HFFc6 (cell line): ENCODE measurements around the gene KANSL1. TPM values are rescaled to one million over a fixed set of nuclear protein-coding genes. Genes with fewer than 3 reads are reported as not detected.
A peak's percentile ranks its signal among the peaks of the same experiment; 100 is the strongest.

Experiments used
- DNase-seq: peaks from one replicate; pipeline ENCODE4 v3.0.0-alpha.2; 2018
- H3K27ac Mint-ChIP-seq: 2 replicates; pipeline ENCODE4 v1.8.0; 2020; ENCODE audit warnings: mild to moderate bottlenecking, mixed read lengths
- H3K27me3 Mint-ChIP-seq: 2 replicates; pipeline ENCODE4 v1.8.0; 2021; ENCODE audit warnings: mild to moderate bottlenecking, moderate library complexity, mixed read lengths; ENCODE audit not compliant: insufficient read depth
- H3K36me3 Mint-ChIP-seq: 2 replicates; pipeline ENCODE4 v1.8.0; 2021; ENCODE audit warnings: low read depth, mixed read lengths
- H3K4me1 Mint-ChIP-seq: 2 replicates; pipeline ENCODE4 v1.8.0; 2020; ENCODE audit warnings: low read depth, mixed read lengths
- H3K4me3 Mint-ChIP-seq: 2 replicates; pipeline ENCODE4 v1.8.0; 2020; ENCODE audit warnings: mild to moderate bottlenecking, moderate library complexity, mixed read lengths
- H3K9me3 Mint-ChIP-seq: 2 replicates; pipeline ENCODE4 v1.8.0; 2020; ENCODE audit warnings: mild to moderate bottlenecking, mixed read lengths
- CTCF ChIP-seq: fragments of 200-600 bp; sonication (generic); IDR thresholded peaks from 2 replicates; pipeline ENCODE4 v1.5.0; 2021; ENCODE audit warnings: antibody characterized with exemption, mild to moderate bottlenecking
- total RNA-seq, 6 experiments: library from RNA; stranded (reverse); fragmentation: NEBNext Ultra II Directional; extraction: Animal tissue kit (Norgen Biotek cat#: 25700); gene quantifications; 2 replicates in 1 of 6; 3 replicates in 5 of 6; pipeline ENCODE4 v1.2.3, GENCODE V29; 2021

KANSL1 gene
- total RNA-seq, 6 experiments from 2014 or later = 23.8 to 33.0 (median 27.7) TPM

- Mint-ChIP-seq H3K27ac (no peak overlapping the region), H3K4me1 (peaks cover 15% of the 10 kb centered on the region), H3K36me3 (peaks cover 5% of the 10 kb centered on the region), H3K27me3 (no peaks in the 10 kb centered on the region), H3K4me3 (no peak overlapping the region), H3K9me3 (no peaks in the 10 kb centered on the region)
- TF ChIP-seq CTCF = no peak
- no peak for DNase-seq
These were observed 7.0 kb upstream of the KANSL1 start for GRCh38 chr17:46200197-46200596.

DNA sequence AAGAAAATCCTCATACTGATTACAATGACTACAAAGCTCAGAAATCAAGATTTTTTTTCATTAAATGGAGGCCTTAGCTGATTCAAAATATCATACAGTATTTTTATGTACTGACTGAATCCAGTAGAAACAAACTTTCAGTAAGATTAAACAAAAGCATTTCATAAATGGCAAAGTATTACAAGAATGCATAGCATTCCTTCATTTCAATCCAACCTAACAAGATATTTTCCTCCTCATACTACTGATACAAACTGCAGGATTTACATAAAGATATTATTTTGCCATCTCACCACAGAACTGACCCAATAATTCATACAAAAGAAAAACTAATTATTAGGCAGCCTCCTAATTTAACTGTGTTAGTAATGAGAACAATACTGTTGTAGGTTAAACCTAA is 6.2 kb upstream of the KANSL1 start:
- no peak overlapping the region; the same call in 1 of the 2 replicates for H3K4me3 Mint-ChIP-seq
- H3K4me1 Mint-ChIP-seq = peaks cover 23% of the 10 kb centered on the region
- no peaks in the 10 kb centered on the region for H3K27me3 Mint-ChIP-seq
- no peak for DNase-seq
- peak overlapping the region; percentile 9; the same call in 1 of the 2 replicates for H3K27ac Mint-ChIP-seq
- no peaks in the 10 kb centered on the region; the same call in 1 of the 2 replicates for H3K36me3 Mint-ChIP-seq
- no peak for TF ChIP-seq CTCF
- H3K9me3 Mint-ChIP-seq = no peaks in the 10 kb centered on the region

DNA sequence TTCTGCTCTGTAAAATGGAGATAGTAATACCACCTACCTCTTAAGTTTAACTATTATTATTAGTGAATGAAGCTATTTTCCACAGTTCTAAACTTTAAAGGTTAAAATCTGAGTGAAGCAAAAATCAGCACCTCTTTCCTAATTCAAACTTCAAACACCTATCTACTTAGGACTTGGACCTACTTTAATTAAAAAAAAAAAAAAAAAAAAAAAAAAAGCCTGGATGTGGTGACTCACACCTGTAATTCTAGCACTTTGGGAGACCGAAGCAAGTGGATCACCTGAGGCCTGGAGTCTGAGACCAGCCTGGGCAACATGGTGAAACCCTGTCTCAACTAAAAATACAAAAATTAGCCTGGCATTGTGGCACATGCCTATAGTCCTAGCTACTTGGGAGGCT is 5.0 kb upstream of the KANSL1 start:
- no peaks in the 10 kb centered on the region; the same call in 1 of the 2 replicates for H3K36me3 Mint-ChIP-seq
- H3K27me3 Mint-ChIP-seq = no peaks in the 10 kb centered on the region
- H3K4me1 Mint-ChIP-seq = peaks cover 26% of the 10 kb centered on the region
- no peak overlapping the region for H3K4me3 Mint-ChIP-seq
- no peaks in the 10 kb centered on the region for H3K9me3 Mint-ChIP-seq
- no peak for TF ChIP-seq CTCF
- H3K27ac Mint-ChIP-seq = no peak overlapping the region
- no peak for DNase-seq

DNA sequence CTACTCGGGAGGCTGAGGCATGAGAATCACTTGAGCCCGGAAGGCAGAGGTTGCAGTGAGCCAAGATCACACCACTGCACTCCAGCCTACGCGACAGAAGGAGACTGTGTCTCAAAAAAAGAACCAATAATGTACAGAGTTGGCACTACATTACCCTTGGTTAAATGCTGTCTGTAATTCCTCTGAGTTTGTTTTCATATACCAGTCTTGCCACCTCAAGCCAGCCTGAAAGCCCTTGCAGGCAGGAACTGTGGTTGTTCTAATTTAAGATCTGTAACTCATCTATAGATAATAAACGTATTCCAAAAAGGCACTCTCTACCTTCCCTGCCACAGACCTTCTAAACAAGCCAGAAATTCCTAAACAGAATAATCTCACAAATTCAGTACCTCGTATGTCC is 4.3 kb upstream of the KANSL1 start:
- H3K4me1 Mint-ChIP-seq = peaks cover 26% of the 10 kb centered on the region
- H3K27me3 Mint-ChIP-seq = no peaks in the 10 kb centered on the region
- H3K36me3 Mint-ChIP-seq = no peaks in the 10 kb centered on the region; the same call in 1 of the 2 replicates
- TF ChIP-seq CTCF = no peak
- no peak for DNase-seq
- H3K4me3 Mint-ChIP-seq = no peak overlapping the region
- no peaks in the 10 kb centered on the region for H3K9me3 Mint-ChIP-seq
- no peak overlapping the region for H3K27ac Mint-ChIP-seq

DNA sequence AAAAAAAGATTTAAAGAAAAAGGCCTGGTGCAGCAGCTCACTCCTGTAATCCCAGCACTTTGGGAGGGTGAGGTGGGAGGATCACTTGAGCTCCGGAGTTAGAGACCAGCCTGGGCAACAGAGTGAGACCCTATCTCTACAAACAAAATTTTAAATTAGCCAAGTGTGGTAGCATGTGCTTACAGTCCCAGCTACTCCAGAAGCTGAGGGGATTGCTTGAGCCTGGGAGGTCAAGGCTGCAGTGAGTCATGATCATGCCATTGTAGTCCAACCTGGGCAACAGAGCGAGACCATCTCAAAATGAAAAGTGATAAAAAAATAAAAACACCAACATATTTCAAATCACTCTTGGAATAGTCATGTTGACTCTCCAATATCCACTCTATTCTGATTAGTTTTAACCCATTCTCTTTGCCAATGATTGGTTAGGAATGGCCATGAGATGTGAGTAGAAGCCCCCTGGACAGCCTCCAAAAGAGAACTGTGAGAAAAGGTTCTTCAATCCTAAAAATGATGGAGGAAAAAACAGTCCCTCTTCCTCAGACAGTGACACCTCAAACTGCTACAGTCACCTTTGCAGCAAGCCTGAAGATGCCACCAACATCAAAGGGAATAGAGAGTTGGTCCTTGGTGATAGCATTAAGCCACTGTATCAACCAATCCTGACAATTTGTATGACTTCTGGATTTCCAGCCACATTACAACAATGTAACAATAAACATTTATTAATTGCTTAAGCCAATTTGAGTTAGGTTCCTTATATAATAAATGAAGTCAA is 2.9 kb upstream of the KANSL1 start:
- Mint-ChIP-seq H3K27me3 (no peaks in the 10 kb centered on the region), H3K27ac (no peak overlapping the region), H3K36me3 (peaks cover 12% of the 10 kb centered on the region), H3K4me3 (no peak overlapping the region), H3K9me3 (no peaks in the 10 kb centered on the region), H3K4me1 (peaks cover 26% of the 10 kb centered on the region)
- DNase-seq = no peak
- no peak for TF ChIP-seq CTCF
